Subcutaneous adipose tissue (tissue), 4 donors: Measurements from ENCODE around the gene COL9A3. TPM values are rescaled to one million over a fixed set of nuclear protein-coding genes. Genes with fewer than 3 reads are reported as not detected.

Source experiments
- total RNA-seq, 4 donors: library from RNA; depleted of rRNA; stranded (reverse); fragments of >200 nt; gene quantifications; one replicate each; pipeline ENCODE4 v1.1.0, GENCODE V29; 2016
- TF ChIP-seq, protein P1 (sequence below): fragments of 450-650 bp; IDR thresholded peaks from one replicate; pipeline ENCODE4 v1.5.1; 2016; ENCODE audit warnings: low read depth, mild to moderate bottlenecking, control low read depth, antibody characterized with exemption, moderate library complexity

Gene COL9A3
- total RNA-seq, 4 donors from 2014 or later = 0.22 to 1.3 TPM; not detected in 2

DNA sequence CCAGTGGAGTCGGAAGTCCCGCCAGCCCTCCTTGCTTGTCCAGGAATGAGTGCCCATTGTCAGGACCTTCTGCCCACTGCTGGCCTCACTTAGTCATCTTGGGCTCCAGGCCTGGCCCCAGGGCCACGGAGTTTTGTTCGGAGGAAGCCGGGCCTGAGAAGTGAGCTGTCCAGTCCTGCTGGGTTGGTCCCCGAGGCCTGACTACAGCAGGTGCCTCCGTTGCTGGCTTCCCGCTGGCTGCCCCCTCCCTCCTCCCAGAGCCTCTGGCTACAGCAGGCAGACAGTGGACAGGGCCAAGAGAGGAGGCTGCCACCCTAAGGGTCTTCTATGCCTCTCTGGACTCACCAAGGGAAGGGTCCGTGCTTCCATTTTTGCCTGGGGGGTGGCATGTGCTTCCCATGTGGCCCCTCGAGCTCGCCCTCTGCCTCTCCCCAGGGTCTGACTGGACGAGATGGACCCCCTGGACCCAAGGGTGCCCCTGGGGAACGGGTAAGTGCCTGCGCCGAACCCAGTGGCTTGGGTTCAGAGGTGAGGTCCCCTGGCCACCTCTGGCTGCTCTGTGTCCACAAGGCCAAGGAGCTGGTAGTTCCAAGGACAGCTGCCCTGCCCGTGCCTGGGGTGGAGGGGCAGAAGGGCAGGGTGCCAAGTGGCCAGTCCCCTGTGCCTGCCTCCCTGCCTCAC, 2.8 kb downstream of the COL9A3 start:
- TF ChIP-seq, protein P1, sequence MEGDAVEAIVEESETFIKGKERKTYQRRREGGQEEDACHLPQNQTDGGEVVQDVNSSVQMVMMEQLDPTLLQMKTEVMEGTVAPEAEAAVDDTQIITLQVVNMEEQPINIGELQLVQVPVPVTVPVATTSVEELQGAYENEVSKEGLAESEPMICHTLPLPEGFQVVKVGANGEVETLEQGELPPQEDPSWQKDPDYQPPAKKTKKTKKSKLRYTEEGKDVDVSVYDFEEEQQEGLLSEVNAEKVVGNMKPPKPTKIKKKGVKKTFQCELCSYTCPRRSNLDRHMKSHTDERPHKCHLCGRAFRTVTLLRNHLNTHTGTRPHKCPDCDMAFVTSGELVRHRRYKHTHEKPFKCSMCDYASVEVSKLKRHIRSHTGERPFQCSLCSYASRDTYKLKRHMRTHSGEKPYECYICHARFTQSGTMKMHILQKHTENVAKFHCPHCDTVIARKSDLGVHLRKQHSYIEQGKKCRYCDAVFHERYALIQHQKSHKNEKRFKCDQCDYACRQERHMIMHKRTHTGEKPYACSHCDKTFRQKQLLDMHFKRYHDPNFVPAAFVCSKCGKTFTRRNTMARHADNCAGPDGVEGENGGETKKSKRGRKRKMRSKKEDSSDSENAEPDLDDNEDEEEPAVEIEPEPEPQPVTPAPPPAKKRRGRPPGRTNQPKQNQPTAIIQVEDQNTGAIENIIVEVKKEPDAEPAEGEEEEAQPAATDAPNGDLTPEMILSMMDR = no peak

DNA sequence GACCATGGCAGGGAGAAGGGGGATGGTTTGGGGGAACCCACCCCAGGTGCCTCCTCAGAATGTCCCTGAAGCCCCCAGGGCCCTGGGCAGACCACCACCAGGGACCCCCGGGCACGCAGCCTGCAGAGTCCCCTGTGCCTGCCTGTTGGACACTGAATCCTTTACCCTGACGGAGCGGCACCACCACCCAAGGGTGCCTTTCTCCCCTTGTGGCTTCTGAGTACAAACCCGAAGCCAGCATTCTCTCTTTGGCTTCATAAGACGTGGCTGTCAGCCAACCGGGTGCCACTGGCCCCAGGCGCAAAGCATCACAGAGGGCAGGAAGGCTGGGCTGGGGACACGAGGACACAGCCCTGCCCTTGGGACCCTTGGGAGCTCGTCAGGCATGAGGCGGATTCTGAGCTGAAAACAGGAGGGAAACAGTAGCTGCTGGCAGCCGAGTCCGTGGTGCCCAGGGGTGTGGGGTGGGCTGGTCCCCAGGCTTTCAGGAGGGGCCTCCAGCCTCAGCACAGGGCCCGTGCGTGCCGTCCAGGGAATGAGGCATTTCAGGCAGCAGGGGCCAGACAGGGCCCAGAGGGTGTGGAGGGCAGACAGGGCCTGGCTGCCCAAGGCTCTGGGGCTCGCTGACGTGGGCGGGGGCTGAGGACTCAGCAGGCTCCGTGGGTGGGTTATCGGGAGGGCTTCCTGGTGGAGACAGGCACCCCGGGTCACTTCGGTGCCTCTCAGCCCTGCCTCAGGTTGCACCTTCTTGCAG, 3.5 kb downstream of the COL9A3 start:
- TF ChIP-seq, protein P1 = no peak

DNA sequence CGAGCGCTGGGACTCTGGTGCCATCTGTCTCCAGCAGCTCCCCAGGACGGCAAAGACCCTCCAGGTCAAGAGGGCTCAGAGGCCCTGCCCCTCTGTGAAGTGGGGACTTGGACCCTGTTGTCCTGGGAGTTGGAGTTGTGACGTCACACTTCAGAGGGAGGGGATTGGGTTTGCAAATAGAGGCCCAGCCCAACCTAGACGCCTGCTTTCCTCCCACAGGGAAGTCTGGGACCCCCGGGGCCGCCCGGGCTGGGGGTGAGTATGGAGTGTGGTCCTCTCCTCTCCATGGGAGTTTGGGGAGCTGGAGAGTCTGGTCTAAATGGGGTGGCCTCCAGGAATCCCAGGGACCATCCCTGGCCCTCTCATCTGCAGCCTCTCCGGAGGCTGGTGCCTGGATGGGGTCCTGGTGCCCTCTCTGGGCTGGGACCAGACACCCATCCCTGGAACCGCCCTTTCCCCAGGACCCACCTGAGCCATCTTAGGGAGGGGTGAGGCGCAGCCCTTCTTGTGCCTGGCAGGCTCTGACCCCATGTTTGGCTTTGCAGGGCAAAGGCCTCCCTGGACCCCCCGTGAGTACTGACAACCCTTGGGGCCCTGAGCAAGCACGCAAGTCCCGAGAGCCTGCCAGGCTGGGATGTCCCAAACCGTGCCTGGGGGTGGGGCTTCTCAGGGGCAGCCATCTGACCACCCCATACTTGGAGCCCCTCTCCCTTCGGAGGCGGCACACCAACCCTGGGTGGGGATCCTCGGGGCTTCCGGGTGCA, 4.3 kb downstream of the COL9A3 start:
- TF ChIP-seq, protein P1 = no peak

- TF ChIP-seq, protein P1 = no peak
Observed at GRCh38 chr20:62821726-62822210, 4.9 kb downstream of the COL9A3 start.

DNA sequence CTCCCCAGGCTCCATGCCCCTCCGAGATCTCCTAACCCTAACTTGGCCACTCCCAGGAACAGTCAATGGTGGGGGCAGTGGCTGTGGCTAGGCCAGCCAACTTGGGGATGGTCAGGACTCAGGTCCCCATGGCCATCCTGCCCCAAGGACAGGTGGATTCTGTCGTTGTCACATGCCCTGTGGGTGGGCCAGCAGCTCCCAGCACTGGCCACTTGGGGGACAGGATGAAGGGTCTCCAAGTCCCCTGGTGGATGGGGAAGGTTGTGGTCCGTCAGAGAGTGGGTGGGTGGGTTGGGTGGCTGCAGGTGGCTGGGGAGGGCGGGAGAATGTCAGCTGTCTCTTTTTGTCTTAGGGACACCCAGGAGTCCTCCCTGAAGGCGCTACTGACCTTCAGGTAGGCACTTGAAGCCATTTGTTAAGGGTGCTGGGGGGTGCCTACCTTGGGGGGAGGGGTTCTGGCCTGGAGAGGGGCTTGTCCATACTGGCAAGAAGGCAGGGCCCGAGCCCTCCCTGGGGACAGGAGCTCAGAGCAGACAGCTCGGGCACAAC, 5.5 kb downstream of the COL9A3 start:
- TF ChIP-seq, protein P1 = no peak

DNA sequence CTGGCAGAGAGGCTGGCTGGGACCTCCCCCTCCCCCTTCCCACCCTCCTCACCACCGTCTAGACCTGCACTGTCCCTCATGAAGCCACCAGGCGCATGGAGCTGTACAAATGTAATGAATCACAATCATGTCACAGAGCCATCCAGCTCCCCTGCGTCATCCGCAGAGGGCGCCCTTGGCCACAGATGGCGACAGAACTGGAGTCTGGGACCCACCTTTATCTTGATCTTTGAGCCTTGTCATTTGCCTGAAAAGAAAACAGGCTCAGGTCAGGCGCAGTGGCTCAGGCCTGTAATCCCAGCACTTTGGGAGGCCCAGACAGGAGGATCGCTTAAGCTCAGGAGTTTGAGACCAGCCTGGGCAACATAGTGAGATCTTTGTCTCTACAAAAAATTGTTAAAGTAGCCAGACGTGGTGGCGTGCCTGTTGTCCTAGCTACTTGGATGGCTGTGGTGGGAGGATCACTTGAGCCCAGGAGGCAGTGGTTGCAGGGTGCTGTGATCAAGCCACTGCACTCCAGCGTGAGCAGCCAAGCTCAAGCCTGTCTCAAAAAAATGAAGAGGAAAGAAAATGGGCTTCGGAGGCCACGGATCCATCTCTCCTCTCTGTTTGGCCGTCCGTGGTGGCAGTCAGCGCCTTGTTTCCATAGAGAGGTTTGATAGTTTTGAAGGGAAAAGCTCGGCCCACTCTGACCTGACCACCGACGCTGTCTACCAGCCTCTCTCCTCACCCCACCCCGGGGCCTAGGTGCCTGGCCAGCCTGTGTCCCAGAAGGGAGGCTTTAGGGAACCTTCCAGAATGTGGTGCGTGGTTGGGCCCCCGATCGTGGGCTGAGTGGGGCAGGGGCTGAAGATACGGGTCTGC, 6.2 kb downstream of the COL9A3 start:
- TF ChIP-seq, protein P1 = no peak
